Neural progenitor cell (in vitro differentiated cells): ENCODE results near the gene COLEC12. TPM values are rescaled to one million over a fixed set of nuclear protein-coding genes. Genes with fewer than 3 reads are reported as not detected.

Experiments
- DNase-seq: peaks from one replicate; pipeline ENCODE4 v3.0.0-alpha.2; 2016; ENCODE audit warnings: low spot score
- H2AFZ ChIP-seq: fragments of 200-600 bp; sonication (generic); replicated peaks from 2 replicates; pipeline ENCODE4 v1.6.1; 2016; ENCODE audit warnings: antibody characterized with exemption
- H3F3A ChIP-seq: fragments of 200-600 bp; sonication (generic); 2 replicates; pipeline ENCODE4 v1.6.1; 2016; ENCODE audit warnings: antibody characterized with exemption, low read depth
- H3K27ac ChIP-seq: fragments of 200-600 bp; sonication (generic); 2 replicates; pipeline ENCODE4 v1.5.1; 2016; ENCODE audit warnings: mild to moderate bottlenecking
- H3K27me3 ChIP-seq: fragments of 200-600 bp; sonication (generic); 2 replicates; pipeline ENCODE4 v1.6.1; 2016; ENCODE audit warnings: mild to moderate bottlenecking, moderate library complexity
- H3K36me3 ChIP-seq: fragments of 200-600 bp; sonication (generic); 2 replicates; pipeline ENCODE4 v1.5.1; 2016
- H3K4me1 ChIP-seq: fragments of 200-600 bp; sonication (generic); 2 replicates; pipeline ENCODE4 v1.6.1; 2016; ENCODE audit warnings: mixed run types
- H3K4me2 ChIP-seq: fragments of 200-600 bp; sonication (generic); 2 replicates; pipeline ENCODE4 v1.6.1; 2016
- H3K4me3 ChIP-seq: fragments of 200-600 bp; sonication (generic); 2 replicates; pipeline ENCODE4 v1.5.1; 2016
- H3K79me2 ChIP-seq: fragments of 200-600 bp; sonication (generic); 2 replicates; pipeline ENCODE4 v1.6.1; 2016; ENCODE audit warnings: low read depth
- H3K9ac ChIP-seq: fragments of 200-600 bp; sonication (generic); 2 replicates; pipeline ENCODE4 v1.6.1; 2016
- H3K9me3 ChIP-seq: fragments of 200-600 bp; sonication (generic); 2 replicates; pipeline ENCODE4 v1.5.1; 2016; ENCODE audit warnings: low read depth
- H4K20me1 ChIP-seq: fragments of 200-600 bp; sonication (generic); 2 replicates; pipeline ENCODE4 v1.6.1; 2016; ENCODE audit warnings: low read depth
- H3K27ac Mint-ChIP-seq: 3 replicates; pipeline ENCODE4 v1.8.0; 2021; ENCODE audit warnings: mixed read lengths
- H3K27me3 Mint-ChIP-seq: 2 replicates; pipeline ENCODE4 v1.8.0; 2022; ENCODE audit warnings: low read depth, mild to moderate bottlenecking, inconsistent platforms, moderate library complexity, mixed read lengths; ENCODE audit not compliant: insufficient read depth
- H3K36me3 Mint-ChIP-seq: 3 replicates; pipeline ENCODE4 v1.8.0; 2021; ENCODE audit warnings: mixed read lengths
- H3K4me1 Mint-ChIP-seq: 3 replicates; pipeline ENCODE4 v1.8.0; 2021; ENCODE audit warnings: mixed read lengths
- H3K4me3 Mint-ChIP-seq: 3 replicates; pipeline ENCODE4 v1.8.0; 2021; ENCODE audit warnings: mild to moderate bottlenecking, moderate library complexity, mixed read lengths
- H3K9me3 Mint-ChIP-seq: 3 replicates; pipeline ENCODE4 v1.8.0; 2020; ENCODE audit warnings: mixed read lengths
- CTCF ChIP-seq: fragments of 200-600 bp; sonication (generic); IDR thresholded peaks from 2 replicates; pipeline ENCODE4 v1.5.1; 2017; ENCODE audit warnings: antibody characterized with exemption, mild to moderate bottlenecking
- EZH2 ChIP-seq: fragments of 200-600 bp; sonication (generic); IDR thresholded peaks from 2 replicates; pipeline ENCODE4 v1.6.1; 2017; ENCODE audit warnings: antibody characterized with exemption, mild to moderate bottlenecking, moderate library complexity
- EZH2phosphoT487 ChIP-seq: fragments of 200-600 bp; sonication (generic); IDR thresholded peaks from 2 replicates; pipeline ENCODE4 v1.6.1; 2017; ENCODE audit warnings: antibody characterized with exemption
- total RNA-seq: library from RNA; depleted of rRNA; stranded (reverse); fragments of >200 nt; gene quantifications from 2 replicates; pipeline ENCODE4 v1.2.3, GENCODE V29; 2015; ENCODE audit warnings: low replicate concordance

COLEC12 gene
- total RNA-seq, 1 donor from 2014 or later = 2.0 TPM

GRCh38 chr18:507636-508035 is 7.1 kb upstream of the COLEC12 start:
- Mint-ChIP-seq H3K36me3 (no peaks in the 10 kb centered on the region), H3K9me3 (peaks cover 3% of the 10 kb centered on the region), H3K4me1 (peaks cover 3% of the 10 kb centered on the region), H3K4me3 (no peak overlapping the region), H3K27ac (no peak overlapping the region), H3K27me3 (peaks cover 10% of the 10 kb centered on the region)
- no peak overlapping the region for H3K27ac ChIP-seq
- no peaks in the 10 kb centered on the region for H3F3A ChIP-seq
- no peak overlapping the region for H3K9ac ChIP-seq
- no peak overlapping the region for H3K4me2 ChIP-seq
- H3K27me3 ChIP-seq = peaks cover 19% of the 10 kb centered on the region
- peaks cover 4% of the 10 kb centered on the region for H3K9me3 ChIP-seq
- no peak for DNase-seq
- no peaks in the 10 kb centered on the region for H3K36me3 ChIP-seq
- H3K79me2 ChIP-seq = no peaks in the 10 kb centered on the region
- H3K4me1 ChIP-seq = no peaks in the 10 kb centered on the region
- no peaks in the 10 kb centered on the region for H4K20me1 ChIP-seq
- no peak overlapping the region for H3K4me3 ChIP-seq
- no peak for TF ChIP-seq CTCF
- no peak for TF ChIP-seq EZH2phosphoT487
- no peak for TF ChIP-seq EZH2
- no peak overlapping the region for H2AFZ ChIP-seq

GRCh38 chr18:506801-507200 is 6.3 kb upstream of the COLEC12 start:
- Histone ChIP-seq H2AFZ (no peak overlapping the region), H3K4me2 (no peak overlapping the region), H3K4me1 (no peaks in the 10 kb centered on the region), H3K79me2 (no peaks in the 10 kb centered on the region), H4K20me1 (no peaks in the 10 kb centered on the region), H3K9me3 (peaks cover 4% of the 10 kb centered on the region), H3K4me3 (no peak overlapping the region), H3F3A (no peaks in the 10 kb centered on the region), H3K27me3 (peaks cover 28% of the 10 kb centered on the region), H3K27ac (no peak overlapping the region), H3K36me3 (no peaks in the 10 kb centered on the region), H3K9ac (no peak overlapping the region)
- Mint-ChIP-seq H3K4me1 (peaks cover 3% of the 10 kb centered on the region), H3K9me3 (peaks cover 2% of the 10 kb centered on the region), H3K4me3 (no peak overlapping the region), H3K36me3 (no peaks in the 10 kb centered on the region), H3K27me3 (peaks cover 11% of the 10 kb centered on the region), H3K27ac (no peak overlapping the region)
- TF ChIP-seq CTCF (no peak), EZH2 (no peak), EZH2phosphoT487 (no peak)
- no peak for DNase-seq

- Histone ChIP-seq H3K4me1 (peaks cover 1% of the 10 kb centered on the region), H3K36me3 (no peaks in the 10 kb centered on the region), H4K20me1 (no peaks in the 10 kb centered on the region), H3K9ac (no peak overlapping the region), H3K4me3 (no peak overlapping the region), H3K27me3 (peaks cover 33% of the 10 kb centered on the region), H3K79me2 (no peaks in the 10 kb centered on the region), H3F3A (peaks cover 3% of the 10 kb centered on the region), H3K4me2 (no peak overlapping the region), H3K27ac (no peak overlapping the region), H3K9me3 (peaks cover 2% of the 10 kb centered on the region), H2AFZ (no peak overlapping the region)
- peaks cover 6% of the 10 kb centered on the region for H3K4me1 Mint-ChIP-seq
- peaks cover 12% of the 10 kb centered on the region for H3K27me3 Mint-ChIP-seq
- H3K36me3 Mint-ChIP-seq = no peaks in the 10 kb centered on the region
- no peaks in the 10 kb centered on the region for H3K9me3 Mint-ChIP-seq
- TF ChIP-seq EZH2phosphoT487 (no peak), EZH2 (no peak), CTCF (no peak)
- DNase-seq = no peak
- H3K4me3 Mint-ChIP-seq = no peak overlapping the region
- H3K27ac Mint-ChIP-seq = no peak overlapping the region
These were observed 5.8 kb upstream of the COLEC12 start for GRCh38 chr18:506264-506663.
